RPMI7951 (cell line): ENCODE results near the gene EIF1AD. TPM values are rescaled to one million over a fixed set of nuclear protein-coding genes. Genes with fewer than 3 reads are reported as not detected.
"Not testable (repeated sequence)": the region's sequence is repeated elsewhere in the genome, so short reads cannot be mapped to it uniquely, and the experiment has no call there.

Source experiments
- DNase-seq: peaks from one replicate; pipeline ENCODE4 v3.0.0-alpha.2; 2012; ENCODE audit warnings: low read depth
- total RNA-seq: library from RNA; depleted of rRNA; stranded (reverse); fragments of >200 nt; shearing (Covaris generic); gene quantifications from 2 replicates; pipeline ENCODE4 v1.2.3, GENCODE V29; 2014

Gene EIF1AD
- total RNA-seq, 1 experiment from 2014 or later: 38.4 TPM

GRCh38 chr11:66022401-66023185 lies 20.6 kb upstream of the EIF1AD start:
- peak; percentile 55 for DNase-seq

- peak; percentile 91 for DNase-seq
Observed at GRCh38 chr11:66020618-66021357, 18.8 kb upstream of the EIF1AD start.

- no peak for DNase-seq
Observed at GRCh38 chr11:66020212-66020611, 18.3 kb upstream of the EIF1AD start.

- DNase-seq: no peak
Observed at GRCh38 chr11:66017321-66017720, 15.4 kb upstream of the EIF1AD start.

GRCh38 chr11:66016793-66017177 lies 14.8 kb upstream of the EIF1AD start:
- DNase-seq: no peak

GRCh38 chr11:66015936-66016792 lies 14.2 kb upstream of the EIF1AD start:
- DNase-seq: no peak

GRCh38 chr11:66015454-66015881 lies 13.5 kb upstream of the EIF1AD start:
- peak; percentile 79 for DNase-seq

GRCh38 chr11:66014804-66015453 lies 13.0 kb upstream of the EIF1AD start:
- no peak for DNase-seq

- DNase-seq: no peak
Observed at GRCh38 chr11:66013762-66014100, 11.8 kb upstream of the EIF1AD start.

GRCh38 chr11:66012946-66013761 lies 11.2 kb upstream of the EIF1AD start:
- DNase-seq: peak; percentile 38

- DNase-seq: no peak
Observed at GRCh38 chr11:66012371-66012945, 10.5 kb upstream of the EIF1AD start.

GRCh38 chr11:66011785-66012303 lies 9.9 kb upstream of the EIF1AD start, which contains the start of gene CST6:
TSS of gene CST6 (plus strand) at chr11:66012008. CDS start at chr11:66012045, 37 bp downstream.
- no peak for DNase-seq

GRCh38 chr11:66011239-66011784 lies 9.4 kb upstream of the EIF1AD start:
- DNase-seq: peak; percentile 46

- not testable (repeated sequence) for DNase-seq
Observed at GRCh38 chr11:66010036-66010435, 8.1 kb upstream of the EIF1AD start.

- peak; percentile 69 for DNase-seq
Observed at GRCh38 chr11:66008468-66009101, 6.6 kb upstream of the EIF1AD start.

GRCh38 chr11:66008095-66008467 lies 6.1 kb upstream of the EIF1AD start:
- DNase-seq: no peak

- no peak for DNase-seq
Observed at GRCh38 chr11:66007201-66007634, 5.3 kb upstream of the EIF1AD start.

GRCh38 chr11:66006891-66007176 lies 4.9 kb upstream of the EIF1AD start:
- DNase-seq: no peak

GRCh38 chr11:66006134-66006890 lies 4.4 kb upstream of the EIF1AD start:
- DNase-seq: no peak
